ENCODE results near the gene NAALAD2. TPM values are rescaled to one million over a fixed set of nuclear protein-coding genes. Genes with fewer than 3 reads are reported as not detected.
"Not testable (repeated sequence)": the region's sequence is repeated elsewhere in the genome, so short reads cannot be mapped to it uniquely, and the experiment has no call there.

The NAALAD2 gene
- total RNA-seq = not detected

- Mint-ChIP-seq H3K4me1 (peaks cover 13% of the 10 kb centered on the region), H3K27ac (no peak within 1 kb of the TSS), H3K9me3 (no peaks in the 10 kb centered on the region), H3K4me3 (peak within 1 kb of the TSS; percentile 52), H3K27me3 (peaks cover 64% of the 10 kb centered on the region), H3K36me3 (no peaks in the 10 kb centered on the region)
- DNase-seq = peak; percentile 2
Observed at GRCh38 chr11:90134478-90135003, at the start of gene NAALAD2. Gene NAALAD2 (plus strand): TSS chr11:90134663. CDS start chr11:90134759, 96 bp downstream.

DNA sequence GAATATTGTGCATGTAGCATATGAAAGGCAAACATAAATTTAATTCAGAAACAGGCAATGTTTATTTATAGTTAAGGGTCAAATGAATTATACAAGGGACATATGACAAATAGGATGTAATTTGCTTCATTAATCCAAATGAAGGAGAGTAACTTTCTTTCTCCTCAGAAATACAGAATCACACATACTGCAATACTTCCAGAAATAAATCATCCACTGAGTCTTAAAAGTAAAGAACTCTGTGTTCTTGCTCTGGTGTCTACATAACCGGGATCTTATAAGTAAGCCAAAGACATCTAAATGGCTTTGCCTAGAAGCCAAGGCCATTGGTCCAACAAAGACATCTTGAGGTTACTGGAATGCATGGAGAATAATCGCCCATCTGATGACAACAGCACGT is 48.8 kb upstream of the NAALAD2 start, which contains the start of gene UBTFL1:
Gene UBTFL1 (plus strand): TSS at position 301 of the 400 bp plus-strand sequence. CDS start 0 bp downstream, at position 301.
- H3K4me1 Mint-ChIP-seq, H3K9me3 Mint-ChIP-seq, H3K27me3 Mint-ChIP-seq, DNase-seq, H3K4me3 Mint-ChIP-seq, H3K36me3 Mint-ChIP-seq, H3K27ac Mint-ChIP-seq: not testable (repeated sequence)

- not testable (repeated sequence) for H3K9me3 Mint-ChIP-seq, DNase-seq, H3K4me3 Mint-ChIP-seq, H3K27ac Mint-ChIP-seq, H3K27me3 Mint-ChIP-seq, H3K4me1 Mint-ChIP-seq, H3K36me3 Mint-ChIP-seq
Observed at GRCh38 chr11:90088731-90089130, 45.7 kb upstream of the NAALAD2 start.

DNA sequence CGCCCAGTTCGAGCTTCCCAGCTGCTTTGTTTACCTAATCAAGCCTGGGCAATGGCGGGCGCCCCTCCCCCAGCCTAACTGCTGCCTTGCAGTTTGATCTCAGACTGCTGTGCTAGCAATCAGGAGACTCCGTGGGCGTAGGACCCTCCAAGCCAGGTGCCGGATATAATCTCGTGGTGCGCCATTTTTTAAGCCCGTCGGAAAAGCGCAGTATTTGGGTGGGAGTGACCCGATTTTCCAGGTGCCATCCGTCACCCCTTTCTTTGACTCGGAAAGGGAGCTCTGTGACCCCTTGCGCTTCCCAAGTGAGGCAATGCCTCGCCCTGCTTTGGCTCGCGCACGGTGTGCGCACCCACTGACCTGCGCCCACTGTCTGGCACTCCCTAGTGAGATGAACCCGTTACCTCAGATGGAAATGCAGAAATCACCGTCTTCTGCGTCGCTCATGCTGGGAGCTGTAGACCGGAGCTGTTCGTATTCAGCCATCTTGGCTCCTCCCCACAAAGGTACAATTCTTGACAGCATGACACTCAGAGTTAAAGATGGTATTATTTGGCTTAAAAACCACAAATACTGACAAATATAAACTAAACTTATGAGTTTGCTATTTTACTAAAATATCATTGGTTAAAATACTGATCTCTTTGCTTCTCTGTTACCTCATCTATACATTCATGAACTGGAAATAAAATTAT is 39.1 kb upstream of the NAALAD2 start:
- not testable (repeated sequence) for H3K4me3 Mint-ChIP-seq, H3K36me3 Mint-ChIP-seq, H3K9me3 Mint-ChIP-seq, H3K4me1 Mint-ChIP-seq, H3K27me3 Mint-ChIP-seq, H3K27ac Mint-ChIP-seq, DNase-seq

DNA sequence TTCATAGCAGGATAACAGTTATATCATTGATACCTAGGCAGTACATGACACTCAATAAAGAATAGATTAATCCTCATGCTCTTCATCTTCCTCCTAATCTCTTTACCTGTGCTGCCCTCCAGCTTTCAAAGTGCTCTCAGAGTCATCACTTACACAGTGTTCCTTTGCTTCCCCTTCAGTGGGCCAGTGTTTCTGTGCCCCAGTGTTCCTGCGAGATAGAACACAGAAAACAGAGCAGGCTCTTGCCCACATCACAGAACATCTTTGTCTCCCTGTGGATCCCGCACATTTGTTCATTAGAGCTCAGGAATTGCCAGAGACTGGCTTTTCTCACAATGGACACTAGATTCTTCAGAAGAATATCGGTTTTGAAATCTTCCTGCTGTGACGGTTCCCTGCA is 36.2 kb upstream of the NAALAD2 start:
- H3K27ac Mint-ChIP-seq, H3K27me3 Mint-ChIP-seq, H3K4me1 Mint-ChIP-seq, DNase-seq, H3K36me3 Mint-ChIP-seq, H3K9me3 Mint-ChIP-seq, H3K4me3 Mint-ChIP-seq: not testable (repeated sequence)

GRCh38 chr11:90100431-90100830 is 34.0 kb upstream of the NAALAD2 start:
- Mint-ChIP-seq H3K27me3 (no peaks in the 10 kb centered on the region), H3K27ac (no peak overlapping the region), H3K4me3 (no peak overlapping the region), H3K9me3 (no peaks in the 10 kb centered on the region), H3K4me1 (no peaks in the 10 kb centered on the region), H3K36me3 (no peaks in the 10 kb centered on the region)
- no peak for DNase-seq

DNA sequence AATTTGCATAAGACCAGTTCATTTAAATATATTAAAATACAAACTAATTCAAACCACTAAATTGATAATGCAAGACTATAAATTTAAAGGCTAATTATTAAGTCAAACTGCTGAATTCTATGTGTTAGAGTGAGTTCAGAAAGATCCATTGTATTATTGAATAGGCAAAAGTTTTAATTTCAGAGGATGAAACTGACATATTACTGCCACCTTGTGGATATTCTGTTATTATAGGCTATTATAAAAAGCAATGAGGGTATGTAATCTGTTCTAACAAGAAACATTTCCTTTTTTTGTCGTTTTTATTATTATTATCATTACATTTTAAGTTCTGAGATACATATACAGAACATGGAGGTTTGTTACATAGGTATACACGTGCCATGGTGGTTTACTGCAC is 20.9 kb upstream of the NAALAD2 start:
- Mint-ChIP-seq H3K9me3 (no peaks in the 10 kb centered on the region), H3K27ac (no peak overlapping the region), H3K27me3 (peaks cover 16% of the 10 kb centered on the region), H3K36me3 (no peaks in the 10 kb centered on the region), H3K4me3 (no peak overlapping the region), H3K4me1 (no peaks in the 10 kb centered on the region)
- no peak for DNase-seq

GRCh38 chr11:90120191-90120590 is 14.3 kb upstream of the NAALAD2 start:
- no peaks in the 10 kb centered on the region for H3K36me3 Mint-ChIP-seq
- DNase-seq = no peak
- no peaks in the 10 kb centered on the region for H3K27me3 Mint-ChIP-seq
- no peaks in the 10 kb centered on the region for H3K4me1 Mint-ChIP-seq
- H3K27ac Mint-ChIP-seq = no peak overlapping the region
- H3K9me3 Mint-ChIP-seq = no peaks in the 10 kb centered on the region
- H3K4me3 Mint-ChIP-seq = no peak overlapping the region

DNA sequence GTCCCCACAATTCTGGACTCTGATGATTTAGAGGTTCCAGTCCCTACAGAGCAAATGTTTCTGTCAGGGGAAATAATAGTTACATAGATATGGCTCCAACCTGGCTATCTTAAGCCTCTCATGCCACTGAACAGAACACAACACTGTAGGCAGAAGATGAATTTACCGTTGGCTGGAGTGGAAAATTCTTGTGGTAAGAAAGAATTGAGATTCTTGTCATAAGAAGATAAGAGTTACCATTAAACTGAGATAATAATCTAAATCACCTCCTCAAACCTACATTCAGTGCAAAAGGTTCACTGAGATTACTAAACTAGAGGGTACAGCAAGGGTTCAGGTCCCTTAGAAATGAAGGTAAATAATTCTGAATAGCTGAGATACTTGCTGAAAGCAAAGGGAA is 10.1 kb upstream of the NAALAD2 start:
- peaks cover 6% of the 10 kb centered on the region for H3K27me3 Mint-ChIP-seq
- no peaks in the 10 kb centered on the region for H3K36me3 Mint-ChIP-seq
- DNase-seq = no peak
- H3K27ac Mint-ChIP-seq = no peak overlapping the region
- H3K4me1 Mint-ChIP-seq = no peaks in the 10 kb centered on the region
- H3K4me3 Mint-ChIP-seq = no peak overlapping the region
- no peaks in the 10 kb centered on the region for H3K9me3 Mint-ChIP-seq

GRCh38 chr11:90124946-90125345 is 9.5 kb upstream of the NAALAD2 start:
- H3K27me3 Mint-ChIP-seq = peaks cover 9% of the 10 kb centered on the region
- no peak for DNase-seq
- no peaks in the 10 kb centered on the region for H3K36me3 Mint-ChIP-seq
- H3K9me3 Mint-ChIP-seq = no peaks in the 10 kb centered on the region
- H3K4me1 Mint-ChIP-seq = no peaks in the 10 kb centered on the region
- no peak overlapping the region for H3K4me3 Mint-ChIP-seq
- no peak overlapping the region for H3K27ac Mint-ChIP-seq

GRCh38 chr11:90133560-90134477 is 644 bp upstream of the NAALAD2 start:
- Mint-ChIP-seq H3K27me3 (peaks cover 61% of the 10 kb centered on the region), H3K27ac (no peak overlapping the region), H3K4me1 (peaks cover 13% of the 10 kb centered on the region), H3K36me3 (no peaks in the 10 kb centered on the region), H3K9me3 (no peaks in the 10 kb centered on the region), H3K4me3 (no peak overlapping the region)
- DNase-seq = no peak

DNA sequence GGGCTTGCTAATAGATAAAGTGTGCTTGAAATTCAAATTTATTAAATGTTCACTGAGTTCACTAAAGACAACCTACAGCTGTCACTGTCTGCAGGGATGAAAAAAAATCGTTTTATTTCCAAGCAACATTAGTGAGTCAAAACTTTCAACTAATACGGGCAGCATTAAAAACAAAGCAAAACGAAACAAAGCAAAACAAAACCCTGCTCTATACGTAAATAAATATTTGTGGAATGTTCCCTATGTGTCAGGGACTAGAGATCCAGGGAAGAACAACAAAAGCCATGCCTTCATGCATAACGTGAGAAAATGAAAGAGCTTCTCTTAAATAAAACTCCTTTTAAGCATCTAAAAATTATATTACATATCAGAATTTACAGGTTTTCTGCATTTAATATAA is 553 bp downstream of the NAALAD2 start:
- no peak for DNase-seq
- H3K4me3 Mint-ChIP-seq = peak overlapping the region; percentile 52
- no peaks in the 10 kb centered on the region for H3K36me3 Mint-ChIP-seq

GRCh38 chr11:90148900-90149299 is 14.4 kb downstream of the NAALAD2 start:
- Mint-ChIP-seq H3K4me3 (no peak overlapping the region), H3K36me3 (no peaks in the 10 kb centered on the region), H3K27ac (no peak overlapping the region), H3K9me3 (no peaks in the 10 kb centered on the region), H3K27me3 (peaks cover 16% of the 10 kb centered on the region), H3K4me1 (no peaks in the 10 kb centered on the region)
- no peak for DNase-seq

More for the DNA sequence above, 553 bp downstream of the NAALAD2 start:
- Mint-ChIP-seq H3K4me1 (peaks cover 13% of the 10 kb centered on the region), H3K27me3 (peaks cover 66% of the 10 kb centered on the region), H3K27ac (no peak overlapping the region), H3K9me3 (no peaks in the 10 kb centered on the region)

DNA sequence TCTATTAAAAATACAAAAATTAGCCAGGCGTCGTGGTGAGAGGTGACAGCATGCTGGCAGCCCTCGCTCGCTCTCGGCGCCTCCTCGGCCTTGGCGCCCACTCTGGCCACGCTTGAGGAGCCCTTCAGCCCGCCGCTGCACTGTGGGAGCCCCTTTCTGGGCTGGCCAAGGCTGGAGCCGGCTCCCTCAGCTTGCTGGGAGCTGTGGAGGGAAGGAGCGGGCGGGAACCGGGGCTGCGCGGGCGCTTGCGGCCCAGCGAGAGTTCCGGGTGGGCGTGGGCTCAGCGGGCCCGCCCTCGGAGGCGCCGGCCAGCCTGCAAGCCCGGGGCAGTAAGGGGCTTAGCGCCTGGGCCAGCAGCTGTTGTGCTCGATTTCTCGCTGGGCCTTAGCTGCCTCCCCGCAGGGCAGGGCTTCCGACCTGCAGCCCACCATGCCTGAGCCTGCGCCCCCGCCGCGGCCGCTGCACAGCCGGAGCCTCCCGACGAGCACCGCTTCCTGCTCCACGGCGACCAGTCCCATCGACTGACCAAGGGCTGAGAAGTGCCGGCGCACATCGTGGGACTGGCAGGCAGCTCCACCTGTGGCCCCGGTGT is 32.6 kb downstream of the NAALAD2 start:
- peaks cover 19% of the 10 kb centered on the region for H3K27me3 Mint-ChIP-seq
- H3K36me3 Mint-ChIP-seq, H3K4me3 Mint-ChIP-seq, DNase-seq, H3K4me1 Mint-ChIP-seq, H3K9me3 Mint-ChIP-seq, H3K27ac Mint-ChIP-seq: not testable (repeated sequence)

DNA sequence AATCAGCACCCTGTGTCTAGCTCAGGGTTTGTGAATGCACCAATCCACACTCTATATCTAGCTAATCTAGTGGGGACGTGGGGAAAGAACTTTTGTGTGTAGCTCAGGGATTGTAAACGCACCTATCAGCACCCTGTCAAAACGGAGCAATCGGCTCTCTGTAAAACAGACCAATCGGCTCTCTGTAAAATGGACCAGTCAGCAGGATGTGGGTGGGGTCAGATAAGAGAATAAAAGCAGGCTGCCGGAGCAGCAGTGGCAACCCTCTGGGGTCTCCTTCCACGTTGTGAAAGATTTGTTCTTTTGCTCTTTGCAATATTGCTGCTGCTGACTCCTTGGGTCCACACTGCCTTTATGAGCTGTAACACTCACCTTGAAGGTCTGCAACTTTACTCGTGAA is 33.2 kb downstream of the NAALAD2 start:
- H3K4me1 Mint-ChIP-seq, H3K9me3 Mint-ChIP-seq, DNase-seq, H3K4me3 Mint-ChIP-seq, H3K27ac Mint-ChIP-seq, H3K36me3 Mint-ChIP-seq: not testable (repeated sequence)
- peaks cover 21% of the 10 kb centered on the region for H3K27me3 Mint-ChIP-seq
